CD8-positive, alpha-beta memory T cell (primary cell): Measurements from ENCODE around the gene TRAF3IP1. TPM values are rescaled to one million over a fixed set of nuclear protein-coding genes. Genes with fewer than 3 reads are reported as not detected.

Source experiments
- polyA plus RNA-seq: library from polyadenylated mRNA; unstranded; fragments of 300-500 nt; fragmentation: Illumina TruSeq; gene quantifications from one replicate; pipeline ENCODE4 v1.2.3, GENCODE V29; 2021
- total RNA-seq, 2 experiments: library from RNA; stranded (reverse); gene quantifications; one replicate each; pipeline ENCODE4 v1.2.3, GENCODE V29; 2021

Gene TRAF3IP1
- total and polyA plus RNA-seq, 3 experiments from 2014 or later = 10.2 to 15.9 (median 14.7) TPM

Other genes with a start within 250 kb of the TRAF3IP1 start
- not detected for gene ESPNL, start 220.2 kb upstream of the TRAF3IP1 start, total RNA-seq
- gene ESPNL, start 220.2 kb upstream of the TRAF3IP1 start, polyA plus RNA-seq = not detected
- gene KLHL30, start 181.8 kb upstream of the TRAF3IP1 start, total RNA-seq = not detected
- not detected for gene KLHL30, start 181.8 kb upstream of the TRAF3IP1 start, polyA plus RNA-seq
- under 1 TPM in 1 of 2 experiments, not detected in 1; 0.24 TPM for gene ERFE, start 161.5 kb upstream of the TRAF3IP1 start, total RNA-seq
- not detected for gene ERFE, start 161.5 kb upstream of the TRAF3IP1 start, polyA plus RNA-seq
- gene ILKAP, start 116.8 kb upstream of the TRAF3IP1 start, total RNA-seq = 10 to 100 TPM; 61.9 to 66.2 TPM
- 39.7 TPM for gene ILKAP, start 116.8 kb upstream of the TRAF3IP1 start, polyA plus RNA-seq
- 1 to 10 TPM; 4.7 to 5.1 TPM for gene HES6, start 80.5 kb upstream of the TRAF3IP1 start, total RNA-seq
- 2.2 TPM for gene HES6, start 80.5 kb upstream of the TRAF3IP1 start, polyA plus RNA-seq
- 10 to 100 TPM; 12.9 to 14.2 TPM for gene PER2, start 31.9 kb upstream of the TRAF3IP1 start, total RNA-seq
- 4.3 TPM for gene PER2, start 31.9 kb upstream of the TRAF3IP1 start, polyA plus RNA-seq
- 10 to 100 TPM; 41.8 to 41.9 TPM for gene ASB1, start 106.4 kb downstream of the TRAF3IP1 start, total RNA-seq
- 25.9 TPM for gene ASB1, start 106.4 kb downstream of the TRAF3IP1 start, polyA plus RNA-seq